ENCODE measurements around the gene CCDC68.

Gene CCDC68

DNA sequence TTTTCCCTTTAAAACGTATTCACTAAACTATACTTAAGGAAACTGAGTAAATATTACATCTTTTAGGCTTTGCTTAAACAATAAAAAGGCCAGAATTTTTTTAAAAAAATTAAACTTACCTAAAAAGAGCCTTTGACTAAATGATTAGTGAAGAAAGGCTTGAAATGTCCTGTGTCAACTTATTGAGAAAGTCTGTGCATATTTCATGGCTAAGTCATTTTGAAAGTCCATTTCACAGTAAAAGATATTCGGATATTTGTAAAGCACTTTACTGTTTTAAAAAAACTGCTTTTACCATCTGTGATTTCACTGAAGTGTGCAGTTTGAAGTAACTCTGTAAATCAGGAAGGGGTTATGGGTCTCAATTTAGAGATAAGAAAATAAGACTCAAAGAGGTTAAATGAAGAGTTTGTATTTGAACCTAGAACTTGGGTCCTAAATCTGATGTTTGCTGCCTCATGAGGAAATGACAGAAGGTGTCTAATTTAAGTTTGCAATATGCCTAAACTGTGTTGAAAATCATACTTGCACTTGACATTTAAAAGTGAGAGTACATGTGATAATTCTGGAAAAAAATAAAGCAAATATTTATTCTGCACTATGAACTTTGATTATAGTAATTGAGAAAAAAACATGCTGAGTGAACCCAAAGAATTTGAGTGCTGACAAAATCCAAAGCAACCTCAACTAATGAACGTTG, 80.5 kb downstream of the CCDC68 start:
- TF ChIP-seq, protein P1, sequence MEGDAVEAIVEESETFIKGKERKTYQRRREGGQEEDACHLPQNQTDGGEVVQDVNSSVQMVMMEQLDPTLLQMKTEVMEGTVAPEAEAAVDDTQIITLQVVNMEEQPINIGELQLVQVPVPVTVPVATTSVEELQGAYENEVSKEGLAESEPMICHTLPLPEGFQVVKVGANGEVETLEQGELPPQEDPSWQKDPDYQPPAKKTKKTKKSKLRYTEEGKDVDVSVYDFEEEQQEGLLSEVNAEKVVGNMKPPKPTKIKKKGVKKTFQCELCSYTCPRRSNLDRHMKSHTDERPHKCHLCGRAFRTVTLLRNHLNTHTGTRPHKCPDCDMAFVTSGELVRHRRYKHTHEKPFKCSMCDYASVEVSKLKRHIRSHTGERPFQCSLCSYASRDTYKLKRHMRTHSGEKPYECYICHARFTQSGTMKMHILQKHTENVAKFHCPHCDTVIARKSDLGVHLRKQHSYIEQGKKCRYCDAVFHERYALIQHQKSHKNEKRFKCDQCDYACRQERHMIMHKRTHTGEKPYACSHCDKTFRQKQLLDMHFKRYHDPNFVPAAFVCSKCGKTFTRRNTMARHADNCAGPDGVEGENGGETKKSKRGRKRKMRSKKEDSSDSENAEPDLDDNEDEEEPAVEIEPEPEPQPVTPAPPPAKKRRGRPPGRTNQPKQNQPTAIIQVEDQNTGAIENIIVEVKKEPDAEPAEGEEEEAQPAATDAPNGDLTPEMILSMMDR (conservative IDR thresholded peaks at IDR 0.05; ENCODE audit: control insufficient read depth, insufficient read depth, low read depth, low read length), result no peak
- no peak for DNase-seq (ENCODE audit: low read depth)
- H3K4me3 ChIP-seq (ENCODE audit: control insufficient read depth, low read depth, low read length), result no peak overlapping the region

GRCh38 chr18:54878159-54878622, 81.1 kb downstream of the CCDC68 start:
- DNase-seq (ENCODE audit: low read depth), result peak; percentile 39
- H3K4me3 ChIP-seq (ENCODE audit: control insufficient read depth, low read depth, low read length), result no peak overlapping the region
- TF ChIP-seq, protein P1 (conservative IDR thresholded peaks at IDR 0.05; ENCODE audit: control insufficient read depth, insufficient read depth, low read depth, low read length), result no peak

GRCh38 chr18:54877076-54877475, 82.2 kb downstream of the CCDC68 start:
- TF ChIP-seq, protein P1 (conservative IDR thresholded peaks at IDR 0.05; ENCODE audit: control insufficient read depth, insufficient read depth, low read depth, low read length), result no peak
- H3K4me3 ChIP-seq (ENCODE audit: control insufficient read depth, low read depth, low read length), result no peak overlapping the region
- no peak for DNase-seq (ENCODE audit: low read depth)

- TF ChIP-seq, protein P1 (conservative IDR thresholded peaks at IDR 0.05; ENCODE audit: control insufficient read depth, insufficient read depth, low read depth, low read length), result no peak
- no peak overlapping the region for H3K4me3 ChIP-seq (ENCODE audit: control insufficient read depth, low read depth, low read length)
- DNase-seq (ENCODE audit: low read depth), result no peak
These were observed 84.2 kb downstream of the CCDC68 start for GRCh38 chr18:54875063-54875462.

- H3K4me3 ChIP-seq (ENCODE audit: control insufficient read depth, low read depth, low read length), result no peak overlapping the region
- DNase-seq (ENCODE audit: low read depth), result no peak
- TF ChIP-seq, protein P1 (conservative IDR thresholded peaks at IDR 0.05; ENCODE audit: control insufficient read depth, insufficient read depth, low read depth, low read length), result no peak
These were observed 85.4 kb downstream of the CCDC68 start for GRCh38 chr18:54873884-54874255.

GRCh38 chr18:54872681-54873080, 86.6 kb downstream of the CCDC68 start:
- no peak for DNase-seq (ENCODE audit: low read depth)
- TF ChIP-seq, protein P1 (conservative IDR thresholded peaks at IDR 0.05; ENCODE audit: control insufficient read depth, insufficient read depth, low read depth, low read length), result no peak
- no peak overlapping the region for H3K4me3 ChIP-seq (ENCODE audit: control insufficient read depth, low read depth, low read length)
